ENCODE measurements around the gene DCAF4.
A peak's percentile ranks its signal among the peaks of the same experiment; 100 is the strongest.

Gene DCAF4

GRCh38 chr14:72894623-72895378 lies 31.5 kb upstream of the DCAF4 start:
- no peak for DNase-seq (ENCODE audit: low read depth)

- no peak for DNase-seq (ENCODE audit: low read depth)
These were observed 27.8 kb upstream of the DCAF4 start for GRCh38 chr14:72898448-72898847.

GRCh38 chr14:72901361-72901760 lies 24.9 kb upstream of the DCAF4 start:
- DNase-seq (ENCODE audit: low read depth) = no peak

GRCh38 chr14:72902801-72903530 lies 23.3 kb upstream of the DCAF4 start:
- no peak for DNase-seq (ENCODE audit: low read depth)

- DNase-seq (ENCODE audit: low read depth) = no peak
These were observed 22.5 kb upstream of the DCAF4 start for GRCh38 chr14:72903716-72904115.

GRCh38 chr14:72904218-72904617 lies 22.0 kb upstream of the DCAF4 start:
- DNase-seq (ENCODE audit: low read depth) = no peak

GRCh38 chr14:72904840-72905561 lies 21.3 kb upstream of the DCAF4 start:
- peak; percentile 29 for DNase-seq (ENCODE audit: low read depth)

- DNase-seq (ENCODE audit: low read depth) = no peak
These were observed 19.9 kb upstream of the DCAF4 start for GRCh38 chr14:72906316-72906715.

- DNase-seq (ENCODE audit: low read depth) = no peak
These were observed 19.4 kb upstream of the DCAF4 start for GRCh38 chr14:72906879-72907278.

- no peak for DNase-seq (ENCODE audit: low read depth)
These were observed 18.4 kb upstream of the DCAF4 start for GRCh38 chr14:72907886-72908285.

- DNase-seq (ENCODE audit: low read depth) = no peak
These were observed 17.1 kb upstream of the DCAF4 start for GRCh38 chr14:72909163-72909562.

- no peak for DNase-seq (ENCODE audit: low read depth)
These were observed 12.5 kb upstream of the DCAF4 start for GRCh38 chr14:72913809-72914208.

GRCh38 chr14:72916174-72916573 lies 10.1 kb upstream of the DCAF4 start:
- DNase-seq (ENCODE audit: low read depth) = no peak

GRCh38 chr14:72917094-72917802 lies 9.0 kb upstream of the DCAF4 start:
- DNase-seq (ENCODE audit: low read depth) = no peak

GRCh38 chr14:72920008-72920407 lies 6.3 kb upstream of the DCAF4 start:
- DNase-seq (ENCODE audit: low read depth) = no peak

GRCh38 chr14:72921396-72921795 lies 4.9 kb upstream of the DCAF4 start:
- DNase-seq (ENCODE audit: low read depth) = no peak

GRCh38 chr14:72924337-72924736 lies 1.9 kb upstream of the DCAF4 start:
- DNase-seq (ENCODE audit: low read depth) = no peak

- no peak for DNase-seq (ENCODE audit: low read depth)
These were observed 999 bp upstream of the DCAF4 start for GRCh38 chr14:72925171-72925759.

- DNase-seq (ENCODE audit: low read depth) = no peak
These were observed 411 bp upstream of the DCAF4 start for GRCh38 chr14:72925815-72926291.

GRCh38 chr14:72928872-72929271 lies 2.6 kb downstream of the DCAF4 start:
- DNase-seq (ENCODE audit: low read depth) = no peak

- DNase-seq (ENCODE audit: low read depth) = no peak
These were observed 3.2 kb downstream of the DCAF4 start for GRCh38 chr14:72929316-72930080.
